Left kidney (tissue), 8 donors: ENCODE results near the gene MYO15B. TPM values are rescaled to one million over a fixed set of nuclear protein-coding genes. Genes with fewer than 3 reads are reported as not detected.
A peak's percentile ranks its signal among the peaks of the same experiment; 100 is the strongest.

ENCODE experiments used
- DNase-seq: peaks from one replicate; pipeline ENCODE4 v3.0.0-alpha.2; 2013
- long read RNA-seq, 8 donors: transcript quantifications; one replicate each; lab custom pipeline, GENCODE V29; 2026
- polyA plus RNA-seq: library from polyadenylated mRNA; unstranded; fragments of 120-200 nt; gene quantifications from one replicate; pipeline ENCODE4 v1.2.1, GENCODE V29; 2013; ENCODE audit not compliant: insufficient read length

MYO15B gene
- 172 TPM for polyA plus RNA-seq
- long read RNA-seq, donor 1, partial matches to known transcripts = 5 of 17 reads
- long read RNA-seq, donor 1, other reads (novel, unspliced or antisense) = 6 of 17 reads
- long read RNA-seq, donor 2, partial matches to known transcripts = 0 of 6 reads
- long read RNA-seq, donor 2, other reads (novel, unspliced or antisense) = 0 of 6 reads
- long read RNA-seq, donor 3, partial matches to known transcripts = 0 of 5 reads
- long read RNA-seq, donor 3, other reads (novel, unspliced or antisense) = 0 of 5 reads
- long read RNA-seq, donor 4, partial matches to known transcripts = 0 of 1 reads
- long read RNA-seq, donor 4, other reads (novel, unspliced or antisense) = 0 of 1 reads
- long read RNA-seq, donor 5, partial matches to known transcripts = 5 of 11 reads
- long read RNA-seq, donor 5, other reads (novel, unspliced or antisense) = 0 of 11 reads
- long read RNA-seq, donor 6, partial matches to known transcripts = 0 of 1 reads
- long read RNA-seq, donor 6, other reads (novel, unspliced or antisense) = 0 of 1 reads
- long read RNA-seq, donor 7, partial matches to known transcripts = 7 of 11 reads
- long read RNA-seq, donor 7, other reads (novel, unspliced or antisense) = 0 of 11 reads
- long read RNA-seq, donor 8, partial matches to known transcripts = 0 of 1 reads
- long read RNA-seq, donor 8, other reads (novel, unspliced or antisense) = 0 of 1 reads

DNA sequence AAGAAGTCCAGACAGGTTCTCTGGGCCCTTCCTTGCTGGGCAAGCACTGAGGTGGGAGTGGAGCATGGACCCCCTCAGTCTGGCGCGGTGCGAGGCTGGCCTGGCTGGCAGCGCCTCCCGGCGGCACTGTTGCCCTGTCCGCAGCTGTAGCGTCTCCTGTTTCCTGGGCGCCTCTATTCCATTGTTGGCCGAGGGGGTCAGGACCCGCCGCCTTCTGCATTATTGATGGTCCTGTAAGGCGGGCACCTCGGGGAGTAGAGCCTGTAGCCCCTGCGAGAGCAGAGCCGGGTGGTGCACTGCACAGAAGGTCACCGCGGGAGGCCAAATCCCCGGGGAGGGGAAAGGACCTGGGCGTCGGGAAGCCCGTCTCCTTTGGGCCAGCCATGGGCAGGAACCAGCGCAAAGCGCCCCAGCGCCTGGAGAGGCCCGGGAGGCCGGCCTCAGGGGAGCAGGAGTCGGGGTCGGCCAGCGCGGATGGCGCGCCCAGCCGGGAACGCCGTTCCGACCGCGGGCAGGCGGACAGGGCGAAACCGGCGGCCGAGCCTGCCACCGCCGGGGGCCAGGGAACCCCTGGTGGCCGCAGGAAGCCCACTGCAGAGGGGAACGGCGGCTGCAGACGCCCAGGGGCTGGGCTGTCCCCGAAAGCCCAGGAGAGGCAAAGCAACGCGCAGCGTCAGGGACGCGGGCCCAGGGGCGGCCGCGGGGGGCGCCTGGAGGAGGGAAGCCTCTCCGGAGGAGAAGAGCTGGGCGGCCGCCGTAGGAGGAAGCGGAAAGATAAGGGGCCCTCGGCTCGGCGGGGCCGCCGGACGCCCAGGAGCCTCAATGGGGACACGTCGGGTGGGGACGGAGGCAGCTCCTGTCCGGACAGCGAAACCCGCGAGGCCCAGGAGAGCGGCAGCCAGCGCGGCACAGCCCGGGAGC is at the start of gene MYO15B:
Gene MYO15B (plus strand): TSS at position 126 of the 921 bp plus-strand sequence. CDS start 258 bp downstream, at position 384.
- DNase-seq = peak; percentile 70

DNA sequence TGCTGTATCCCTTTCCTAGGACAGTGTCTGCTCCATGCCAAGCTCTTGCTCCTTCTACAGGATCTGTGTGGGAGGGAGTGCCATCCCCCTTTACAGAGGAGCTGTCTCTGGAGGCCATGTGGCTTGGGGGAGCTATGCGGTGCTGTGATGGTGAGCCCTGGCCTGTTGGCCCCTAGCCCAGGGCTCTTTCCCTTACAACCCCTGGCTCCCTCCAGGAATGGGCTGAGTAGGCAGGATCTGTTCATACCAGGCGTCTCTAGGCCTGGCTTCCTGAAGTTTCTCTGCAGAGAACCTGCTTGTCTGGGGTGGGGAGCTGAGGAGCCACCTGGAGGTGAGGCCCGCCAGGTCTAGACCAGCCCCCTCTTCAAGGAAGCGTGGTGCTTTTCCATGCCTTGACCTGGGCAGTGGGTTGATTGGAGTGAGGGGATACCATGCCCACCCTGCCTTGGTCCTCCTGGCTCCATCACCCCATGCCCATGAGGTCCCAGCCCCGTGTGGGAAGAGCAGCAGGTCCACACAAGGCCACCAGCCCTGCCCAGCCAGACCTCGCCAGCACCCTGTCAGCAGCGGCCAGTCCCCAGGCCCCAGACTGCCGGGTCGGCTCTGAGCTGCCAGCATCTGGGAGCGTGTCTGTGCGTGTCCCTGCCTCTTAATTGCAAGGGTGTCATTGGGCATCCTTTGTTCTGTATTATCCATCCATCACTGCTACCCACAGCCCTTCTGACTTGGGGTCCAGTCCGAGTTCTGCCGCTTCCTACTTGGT is 47.5 kb upstream of the MYO15B start:
- no peak for DNase-seq

DNA sequence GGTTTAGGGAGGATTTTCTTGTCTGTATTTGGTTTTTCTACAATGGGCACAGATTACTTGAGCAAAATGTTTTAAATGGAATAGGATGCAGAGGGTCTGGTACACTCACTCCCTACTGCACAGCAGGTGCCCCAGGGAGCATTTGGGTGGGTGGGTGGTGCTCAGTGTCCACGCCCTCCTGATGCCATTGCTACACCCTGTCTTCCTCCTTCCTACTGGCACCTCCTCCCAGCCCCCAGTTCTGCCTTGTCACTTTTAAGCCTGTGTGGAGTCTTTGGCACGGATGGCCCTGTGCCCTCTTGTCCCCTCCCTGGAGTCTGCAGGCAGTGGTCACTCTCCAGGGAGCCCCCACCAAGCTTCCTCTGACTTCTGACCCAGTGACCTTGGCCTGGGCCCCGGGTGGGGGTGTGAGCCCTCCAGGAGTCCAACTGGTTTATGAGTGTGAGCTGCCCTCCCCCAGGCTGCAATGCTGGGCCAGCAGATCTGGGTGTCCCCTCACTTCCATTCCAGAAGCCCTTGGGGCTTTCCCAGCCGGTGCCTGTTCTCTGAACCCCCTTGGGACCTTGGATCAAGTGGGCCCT is 46.6 kb upstream of the MYO15B start:
- no peak for DNase-seq

DNA sequence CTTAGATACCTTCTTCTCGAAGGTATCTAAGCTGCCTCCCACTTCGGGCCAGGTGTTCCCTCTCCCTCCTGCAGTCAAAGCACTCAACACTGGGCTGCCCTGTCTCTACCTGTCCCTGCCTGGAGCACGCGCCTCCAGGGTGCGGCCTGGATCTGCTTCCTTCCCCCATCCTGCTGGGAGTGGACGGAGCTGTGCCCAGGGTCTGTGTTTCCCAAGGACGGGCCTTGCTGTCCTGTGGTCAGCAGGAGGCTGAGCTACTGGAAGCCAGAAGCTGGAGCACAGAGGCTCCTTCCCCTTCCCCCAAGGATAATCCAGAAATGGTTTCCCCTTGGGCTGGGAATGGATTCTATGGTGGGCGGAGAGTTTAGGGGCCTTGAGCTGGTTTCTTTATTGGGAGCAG is 45.4 kb upstream of the MYO15B start:
- DNase-seq = no peak

DNA sequence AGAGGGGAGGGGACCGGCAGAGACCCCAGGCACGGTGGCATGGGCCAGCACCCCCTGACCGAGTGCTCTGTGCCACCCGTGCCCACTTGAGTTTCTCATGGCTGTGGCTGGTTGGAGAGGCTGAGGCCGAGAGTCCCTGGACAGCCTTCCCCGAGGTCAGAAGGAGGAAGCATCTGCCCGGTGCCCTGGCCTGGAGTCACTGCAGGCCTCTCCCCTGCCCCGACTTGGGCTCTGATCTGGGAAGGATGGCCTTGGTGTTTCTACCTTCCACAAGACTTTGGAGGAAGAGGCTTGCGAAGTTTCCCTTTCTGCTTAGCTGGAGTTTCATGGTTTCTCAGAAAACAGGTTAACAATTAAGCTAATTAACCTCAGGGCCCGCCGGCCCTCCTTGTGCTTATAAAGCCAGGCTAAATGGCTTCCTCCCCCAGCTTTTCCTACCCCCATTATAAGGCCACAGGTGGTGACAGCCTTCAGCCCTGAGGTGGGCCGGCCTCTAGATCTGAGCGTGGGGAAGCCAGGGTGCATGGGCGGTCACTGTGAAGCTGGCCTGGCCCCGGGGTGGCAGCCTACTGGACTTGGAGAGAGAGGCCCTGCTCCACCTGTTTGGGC is 44.8 kb upstream of the MYO15B start:
- no peak for DNase-seq

DNA sequence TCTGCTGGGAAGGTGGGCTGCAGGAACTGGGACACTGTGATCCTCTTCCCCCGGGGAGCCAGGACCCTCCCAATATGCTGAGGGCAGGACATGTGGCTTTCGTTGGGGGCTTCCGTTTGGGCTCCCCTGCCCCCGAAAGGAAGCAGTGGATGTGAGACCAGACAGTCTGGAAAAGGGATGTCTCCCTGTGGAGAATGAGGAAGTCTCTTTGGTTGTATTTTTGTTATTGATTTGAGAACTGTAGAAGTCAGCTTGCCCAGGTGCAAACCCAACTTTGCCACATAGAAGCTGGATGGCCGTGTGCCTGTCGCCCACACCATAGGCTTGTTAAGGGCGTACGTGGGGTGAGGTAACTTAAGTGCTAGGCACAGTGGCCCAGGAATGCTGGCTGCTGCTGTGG is 43.4 kb upstream of the MYO15B start:
- DNase-seq = no peak

DNA sequence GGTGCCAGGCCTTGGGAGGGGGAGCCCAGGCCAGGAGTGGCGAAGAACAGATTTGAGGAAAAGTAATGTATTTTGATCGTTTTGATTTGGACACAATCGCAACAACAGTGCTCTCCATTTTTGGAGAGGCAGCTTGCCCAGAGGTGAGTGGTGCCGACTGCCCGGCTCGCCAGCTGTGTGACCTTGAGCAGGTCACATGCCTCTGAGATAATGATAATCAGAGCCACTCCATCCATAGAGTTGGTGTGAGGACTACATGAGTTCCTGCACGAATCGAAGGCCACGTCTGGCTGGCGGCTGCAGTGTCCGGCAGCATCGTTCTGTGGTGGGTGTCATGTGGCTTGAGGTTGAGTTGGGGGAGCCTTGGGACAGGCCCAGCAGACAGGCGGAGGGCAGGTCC is 41.4 kb upstream of the MYO15B start:
- DNase-seq = no peak

DNA sequence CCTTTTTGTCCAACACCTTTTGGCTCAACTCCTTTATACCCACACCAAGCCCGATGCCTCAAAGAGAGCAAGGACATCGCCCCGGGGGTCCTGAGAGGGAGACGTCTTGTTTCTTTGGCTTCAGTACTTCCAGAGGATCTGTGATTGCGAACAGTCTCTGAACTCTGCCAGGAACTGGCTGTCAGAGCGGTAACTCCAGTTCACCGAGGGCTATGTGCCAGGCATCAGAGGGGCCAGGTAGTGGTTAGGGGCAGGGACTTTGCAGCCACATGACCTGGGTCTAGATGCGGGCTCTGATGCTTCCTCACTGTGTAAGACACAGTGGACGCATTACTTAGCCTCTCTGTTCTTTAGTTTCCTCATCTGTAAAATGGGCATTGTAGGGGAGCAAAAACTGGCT is 40.5 kb upstream of the MYO15B start:
- no peak for DNase-seq

DNA sequence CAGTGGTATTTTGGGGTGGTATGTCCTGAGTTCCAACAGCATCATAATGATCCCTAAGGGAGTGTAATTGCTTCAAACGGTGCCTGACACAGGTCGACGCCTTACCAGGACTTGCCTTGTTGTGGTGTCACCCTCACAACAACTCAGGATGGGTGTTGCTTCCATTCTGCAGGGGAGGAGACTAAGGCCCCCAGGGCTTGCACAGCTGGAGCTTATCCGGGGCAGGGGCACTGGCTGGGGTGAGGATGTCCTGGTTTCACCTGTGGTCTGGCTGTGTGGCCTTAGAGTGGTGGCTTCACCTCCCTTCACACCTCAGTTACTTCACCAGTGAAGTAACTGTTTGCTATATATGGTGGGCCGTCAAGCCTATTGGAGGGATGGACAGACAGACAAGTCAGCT is 38.8 kb upstream of the MYO15B start:
- no peak for DNase-seq

DNA sequence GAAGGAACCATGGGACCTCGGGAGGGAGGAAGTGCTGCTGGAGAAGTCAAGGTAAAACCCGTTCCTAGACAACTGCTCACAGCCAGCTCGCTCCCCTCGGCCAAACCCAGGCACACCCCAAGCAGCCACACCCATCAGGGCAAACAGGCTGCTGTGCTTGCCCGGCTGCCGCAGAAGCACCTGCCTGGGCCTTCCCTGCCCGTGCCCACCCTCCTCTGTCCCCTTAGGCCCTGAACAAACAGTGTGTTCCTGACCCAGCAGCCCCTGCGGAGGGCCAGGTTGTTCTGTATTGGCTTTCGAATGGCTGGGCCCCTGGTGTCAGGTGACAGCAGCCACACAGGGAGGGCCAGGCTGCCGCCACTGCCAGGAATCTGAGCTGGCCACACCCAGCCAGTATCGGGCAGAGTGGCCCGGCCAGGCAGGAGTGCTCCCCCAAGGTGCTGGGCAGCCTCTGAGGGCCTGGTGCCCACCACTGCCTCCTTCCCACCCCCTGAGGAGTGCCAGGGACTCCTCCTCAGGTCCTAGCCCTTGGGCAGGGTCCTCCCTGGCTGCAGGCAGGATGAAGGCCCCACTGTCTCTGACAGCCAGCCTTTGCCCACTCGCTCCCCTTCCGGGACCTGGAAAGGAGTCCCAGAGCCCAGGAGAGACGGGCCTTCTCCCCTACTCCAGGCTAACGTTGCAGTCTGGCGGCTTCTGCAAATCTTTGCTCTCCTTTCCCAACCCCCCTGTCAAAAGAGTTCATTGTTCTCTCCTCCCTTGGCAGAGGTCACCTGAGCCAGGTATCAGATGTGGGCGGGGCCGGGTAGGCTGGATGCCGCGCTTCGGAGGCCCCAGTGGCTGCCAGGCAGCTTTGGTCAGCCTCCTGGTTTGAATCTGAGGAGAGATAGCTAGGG is 38.1 kb upstream of the MYO15B start:
- DNase-seq = peak; percentile 79

DNA sequence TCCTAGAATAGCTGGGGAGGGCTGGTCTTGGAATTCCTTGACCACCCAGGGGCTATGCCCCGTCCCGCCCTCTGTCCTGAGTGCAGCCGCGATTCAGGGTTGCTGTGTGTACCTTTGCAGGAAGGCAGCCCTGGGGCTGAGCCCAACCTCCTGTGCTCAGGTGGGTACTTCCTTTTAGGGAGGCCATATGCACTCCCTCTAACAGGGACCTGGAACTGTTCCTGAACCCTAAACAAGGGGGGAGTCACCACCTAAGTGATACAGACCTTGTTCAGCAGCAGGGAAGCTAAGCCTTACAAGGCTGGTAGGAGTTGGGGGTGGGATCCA is 37.5 kb upstream of the MYO15B start:
- DNase-seq = no peak

DNA sequence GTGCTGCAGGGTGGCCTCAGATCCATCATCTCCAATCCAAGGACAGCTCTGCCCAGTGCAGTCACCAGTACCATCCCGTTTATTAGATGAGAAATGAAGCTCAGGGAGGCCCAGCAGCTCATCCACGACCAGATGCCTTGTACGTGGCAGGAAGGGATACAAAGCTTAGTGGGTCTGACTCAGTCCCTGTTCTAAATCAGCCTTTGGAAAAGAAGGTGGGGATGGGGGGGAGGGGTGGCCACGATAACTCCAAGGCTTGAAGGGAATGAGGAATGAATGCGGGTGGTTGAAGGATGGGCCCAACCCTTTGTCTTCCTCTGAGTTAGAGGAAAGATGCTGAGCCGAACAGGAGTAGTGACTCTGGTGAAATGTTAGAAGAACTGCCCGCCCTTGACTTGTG is 36.3 kb upstream of the MYO15B start:
- DNase-seq = no peak

DNA sequence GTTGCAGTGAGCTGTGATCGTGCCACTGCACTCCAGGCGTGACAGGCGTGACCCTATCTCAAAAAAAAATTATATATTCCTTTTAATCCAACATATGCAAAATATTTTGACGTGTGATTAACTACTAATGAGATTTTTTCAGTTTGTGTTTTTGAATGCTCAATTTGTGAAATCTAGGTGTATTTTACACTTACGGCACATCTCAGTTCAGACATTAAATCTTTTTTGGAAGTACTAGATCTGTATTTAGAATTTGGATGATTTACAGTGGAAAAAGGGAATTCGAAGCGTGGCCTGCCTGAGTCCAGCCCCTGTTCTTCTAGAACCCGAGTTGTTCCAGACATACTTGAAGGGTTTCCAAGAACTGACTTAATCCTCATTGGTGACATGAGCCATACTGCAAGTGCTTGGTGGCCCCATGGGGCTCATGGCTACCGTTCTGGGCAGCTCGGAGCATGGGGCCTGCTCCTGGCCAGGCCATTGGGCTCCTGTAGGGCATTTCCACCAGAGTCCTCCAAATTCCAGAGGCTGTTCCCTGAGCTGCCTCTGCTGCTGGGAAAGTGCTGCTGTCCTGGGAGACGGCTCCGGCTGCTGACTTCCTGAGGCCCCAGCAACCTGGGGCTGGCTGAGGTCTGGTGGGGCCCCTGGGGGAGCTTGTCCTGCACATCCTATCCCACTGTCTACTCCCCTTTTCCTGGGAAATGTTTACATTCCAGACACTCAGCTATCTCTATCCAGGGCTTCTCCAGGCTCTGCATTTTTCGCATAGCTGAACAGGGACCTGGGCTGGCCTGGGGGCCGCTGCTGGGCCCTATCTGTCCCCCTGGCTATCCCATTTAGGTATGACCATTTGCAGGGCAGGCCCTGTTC is 34.9 kb upstream of the MYO15B start:
- no peak for DNase-seq

DNA sequence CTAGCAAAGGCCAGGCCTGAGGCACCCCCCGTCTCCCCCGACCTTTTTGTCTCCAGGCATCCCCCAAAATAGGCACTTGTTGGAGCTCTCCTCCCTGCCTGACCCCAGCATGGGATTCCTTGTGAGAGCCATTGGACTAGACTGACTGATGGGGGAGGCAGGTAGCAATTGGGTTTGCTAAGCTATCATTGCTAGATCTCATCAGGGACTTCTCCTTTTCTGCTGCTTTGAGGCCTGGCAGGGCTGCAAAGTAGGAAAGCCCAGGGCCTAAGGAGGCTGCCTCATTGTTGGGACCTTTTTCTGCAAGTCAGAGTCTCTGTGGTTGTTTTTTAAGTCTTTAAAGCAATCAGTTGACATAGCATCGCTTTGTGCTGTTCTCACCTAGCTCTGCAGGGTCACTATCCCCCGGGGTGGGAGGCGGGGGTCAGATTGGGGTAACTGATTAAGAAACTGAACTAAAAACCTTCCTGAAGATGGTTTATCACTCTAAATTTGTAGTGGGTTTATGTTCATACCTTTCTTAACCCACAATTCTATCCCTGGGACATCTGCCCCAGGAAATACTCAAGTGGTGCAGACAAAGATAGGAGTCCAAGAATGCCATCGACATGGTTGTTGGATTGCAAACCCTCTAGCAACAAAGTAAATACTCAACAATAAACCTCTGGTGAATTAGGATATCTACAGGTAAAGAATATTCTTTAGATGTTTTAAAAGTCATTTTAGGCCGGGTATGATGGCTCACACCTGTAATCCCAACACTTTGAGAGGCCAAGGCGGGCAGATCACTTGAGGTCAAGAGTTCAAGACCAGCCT is 34.1 kb upstream of the MYO15B start:
- DNase-seq = no peak

DNA sequence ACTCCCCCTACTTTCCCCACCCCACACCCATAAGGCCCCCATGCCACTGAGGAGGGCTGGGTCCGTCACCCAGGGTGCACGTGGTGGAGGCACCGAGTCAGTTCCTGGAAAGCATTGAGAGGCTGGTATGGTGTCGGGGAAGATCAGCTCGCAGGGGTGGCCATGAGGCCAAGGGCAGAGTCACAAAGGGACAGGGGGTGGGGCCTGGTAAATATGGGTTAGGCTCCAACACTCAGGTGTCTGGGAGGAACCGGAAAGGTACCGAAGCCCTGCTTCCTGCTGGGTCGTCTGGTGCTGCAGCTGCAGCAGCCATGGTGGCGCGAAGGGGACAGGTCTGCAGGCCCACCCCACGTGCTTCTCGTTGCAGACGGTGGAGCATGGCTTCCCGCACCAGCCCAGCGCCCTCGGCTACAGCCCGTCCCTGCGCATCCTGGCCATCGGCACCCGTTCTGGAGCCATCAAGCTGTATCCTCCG is 31.9 kb upstream of the MYO15B start:
- DNase-seq = no peak

DNA sequence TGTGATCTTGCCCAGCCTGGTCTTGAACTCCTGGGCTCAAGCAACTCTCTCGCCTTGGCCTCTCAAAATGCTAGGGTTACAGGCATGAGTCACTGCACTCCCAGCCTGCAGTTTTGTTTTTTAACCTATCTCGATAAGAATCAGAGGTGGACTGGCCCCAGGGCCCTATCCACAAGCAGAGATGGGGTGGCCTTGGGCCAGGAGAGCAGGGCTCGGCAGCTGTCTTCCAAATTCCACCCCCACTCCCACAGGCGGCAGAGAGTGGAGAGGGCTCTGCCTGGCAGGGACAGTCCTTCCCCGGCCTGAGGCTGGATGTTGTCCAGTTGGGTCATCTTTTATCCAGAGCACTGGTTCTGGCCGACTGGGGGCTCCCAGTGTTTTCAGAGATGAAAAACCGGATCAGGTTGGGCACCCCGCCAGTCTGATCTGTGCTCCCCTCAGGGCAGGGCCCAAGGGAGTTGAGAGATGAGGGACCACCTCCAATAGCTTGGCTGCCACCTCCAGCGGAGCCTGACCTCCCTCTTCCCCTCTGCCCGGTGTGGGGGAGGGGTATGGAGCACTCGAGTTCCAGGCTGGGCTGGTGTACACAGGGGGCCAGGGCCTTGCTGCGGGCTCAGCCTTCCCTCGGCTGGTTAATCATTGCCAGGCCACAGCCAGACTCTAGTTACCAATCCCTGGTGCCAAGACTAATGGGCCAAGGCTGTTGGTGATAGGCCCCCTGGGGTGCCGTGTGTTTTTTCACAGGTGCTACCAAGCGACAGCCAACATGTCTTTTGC is 30.3 kb upstream of the MYO15B start:
- peak; percentile 86 for DNase-seq
